Activated naive CD8-positive, alpha-beta T cell (primary cell): ENCODE results near the gene PCBP3.
"Not testable (repeated sequence)": the region's sequence is repeated elsewhere in the genome, so short reads cannot be mapped to it uniquely, and the experiment has no call there.

ENCODE experiments used
- H3K27ac Mint-ChIP-seq: one replicate; pipeline ENCODE4 v1.8.0; 2021; ENCODE audit warnings: mixed read lengths
- H3K27me3 Mint-ChIP-seq: one replicate; pipeline ENCODE4 v1.8.0; 2021; ENCODE audit warnings: mixed read lengths
- H3K36me3 Mint-ChIP-seq: one replicate; pipeline ENCODE4 v1.8.0; 2021; ENCODE audit warnings: mixed read lengths
- H3K4me1 Mint-ChIP-seq: one replicate; pipeline ENCODE4 v1.8.0; 2021; ENCODE audit warnings: low read depth, mixed read lengths
- H3K4me3 Mint-ChIP-seq: one replicate; pipeline ENCODE4 v1.8.0; 2021; ENCODE audit warnings: mild to moderate bottlenecking, mixed read lengths
- H3K9me3 Mint-ChIP-seq: one replicate; pipeline ENCODE4 v1.8.0; 2021; ENCODE audit warnings: low read depth, mixed read lengths

PCBP3 gene

DNA sequence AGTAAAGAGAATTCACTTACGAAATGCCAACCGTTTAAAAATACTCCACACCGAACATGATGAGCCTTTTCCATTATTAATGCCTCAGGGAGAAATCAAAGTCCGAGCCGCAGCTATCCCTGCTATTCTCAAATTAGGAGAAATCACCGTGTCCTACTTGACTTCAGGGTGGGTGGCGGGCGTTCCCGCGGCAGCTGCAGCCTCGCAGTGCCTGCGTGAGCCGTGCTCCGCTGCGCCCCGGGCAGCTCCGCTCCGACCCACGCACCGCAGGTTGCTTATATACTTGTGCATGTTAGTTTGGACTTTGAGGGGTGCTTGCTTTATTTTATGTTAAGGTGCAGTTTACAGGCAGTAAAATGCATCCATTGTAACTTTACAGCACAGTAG lies 35.6 kb upstream of the PCBP3 start:
- H3K9me3 Mint-ChIP-seq = peaks cover 11% of the 10 kb centered on the region
- H3K27me3 Mint-ChIP-seq = no peaks in the 10 kb centered on the region
- peaks cover 13% of the 10 kb centered on the region for H3K4me1 Mint-ChIP-seq
- H3K36me3 Mint-ChIP-seq = peaks cover 7% of the 10 kb centered on the region
- no peak overlapping the region for H3K27ac Mint-ChIP-seq
- H3K4me3 Mint-ChIP-seq = no peak overlapping the region

- not testable (repeated sequence) for H3K27ac Mint-ChIP-seq, H3K9me3 Mint-ChIP-seq, H3K36me3 Mint-ChIP-seq, H3K4me3 Mint-ChIP-seq, H3K27me3 Mint-ChIP-seq
- H3K4me1 Mint-ChIP-seq = peaks cover 17% of the 10 kb centered on the region
Measured at GRCh38 chr21:45608747-45609470, 34.6 kb upstream of the PCBP3 start.

DNA sequence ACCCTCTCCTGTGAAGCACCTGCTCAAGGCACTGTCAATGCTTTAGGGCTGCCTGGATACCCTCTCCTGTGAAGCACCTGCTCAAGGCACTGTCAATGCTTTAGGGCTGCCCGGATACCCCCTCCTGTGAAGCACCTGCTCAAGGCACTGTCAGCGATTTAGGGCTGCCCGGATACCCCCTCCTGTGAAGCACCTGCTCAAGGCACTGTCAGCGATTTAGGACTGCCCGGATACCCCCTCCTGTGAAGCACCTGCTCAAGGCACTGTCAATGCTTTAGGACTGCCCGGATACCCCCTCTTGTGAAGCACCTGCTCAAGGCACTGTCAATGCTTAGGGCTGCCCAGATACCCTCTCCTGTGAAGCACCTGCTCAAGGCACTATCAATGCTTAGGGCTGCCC lies 33.9 kb upstream of the PCBP3 start:
- not testable (repeated sequence) for H3K27ac Mint-ChIP-seq, H3K4me3 Mint-ChIP-seq, H3K36me3 Mint-ChIP-seq, H3K9me3 Mint-ChIP-seq, H3K27me3 Mint-ChIP-seq
- peaks cover 18% of the 10 kb centered on the region for H3K4me1 Mint-ChIP-seq

- H3K27me3 Mint-ChIP-seq = no peaks in the 10 kb centered on the region
- H3K9me3 Mint-ChIP-seq = no peaks in the 10 kb centered on the region
- H3K4me3 Mint-ChIP-seq = no peak overlapping the region
- H3K27ac Mint-ChIP-seq = no peak overlapping the region
- no peaks in the 10 kb centered on the region for H3K36me3 Mint-ChIP-seq
- peaks cover 35% of the 10 kb centered on the region for H3K4me1 Mint-ChIP-seq
Measured at GRCh38 chr21:45611296-45611695, 32.2 kb upstream of the PCBP3 start.

GRCh38 chr21:45611939-45612664 lies 31.4 kb upstream of the PCBP3 start:
- no peak overlapping the region for H3K27ac Mint-ChIP-seq
- no peaks in the 10 kb centered on the region for H3K27me3 Mint-ChIP-seq
- no peaks in the 10 kb centered on the region for H3K36me3 Mint-ChIP-seq
- no peaks in the 10 kb centered on the region for H3K9me3 Mint-ChIP-seq
- H3K4me1 Mint-ChIP-seq = peaks cover 39% of the 10 kb centered on the region
- no peak overlapping the region for H3K4me3 Mint-ChIP-seq

- H3K4me3 Mint-ChIP-seq, H3K27ac Mint-ChIP-seq, H3K27me3 Mint-ChIP-seq, H3K36me3 Mint-ChIP-seq, H3K9me3 Mint-ChIP-seq: not testable (repeated sequence)
- peaks cover 38% of the 10 kb centered on the region for H3K4me1 Mint-ChIP-seq
Measured at GRCh38 chr21:45612665-45613019, 30.9 kb upstream of the PCBP3 start.

DNA sequence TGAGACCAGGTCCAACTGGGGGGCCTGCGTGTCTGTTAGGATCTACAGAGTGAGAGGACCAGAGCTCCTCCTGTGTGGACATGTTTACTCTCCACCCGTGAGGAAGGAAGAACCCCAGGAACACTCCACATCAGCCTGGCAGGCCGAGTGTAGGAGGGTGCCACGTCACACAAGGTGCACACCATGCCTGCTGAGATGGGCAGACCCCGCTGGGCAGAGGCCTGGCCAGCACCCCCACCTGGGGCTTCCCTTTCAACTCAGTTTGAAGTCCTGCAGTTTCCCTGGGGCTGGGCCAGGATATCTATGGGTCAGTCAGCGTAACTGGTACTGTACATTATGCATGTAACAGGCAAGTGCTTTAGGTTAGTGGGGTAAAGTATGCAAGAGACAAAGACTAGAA lies 30.1 kb upstream of the PCBP3 start:
- Mint-ChIP-seq H3K9me3 (no peaks in the 10 kb centered on the region), H3K4me1 (peaks cover 36% of the 10 kb centered on the region), H3K27me3 (no peaks in the 10 kb centered on the region), H3K4me3 (peak overlapping the region; percentile 14), H3K27ac (no peak overlapping the region), H3K36me3 (no peaks in the 10 kb centered on the region)

DNA sequence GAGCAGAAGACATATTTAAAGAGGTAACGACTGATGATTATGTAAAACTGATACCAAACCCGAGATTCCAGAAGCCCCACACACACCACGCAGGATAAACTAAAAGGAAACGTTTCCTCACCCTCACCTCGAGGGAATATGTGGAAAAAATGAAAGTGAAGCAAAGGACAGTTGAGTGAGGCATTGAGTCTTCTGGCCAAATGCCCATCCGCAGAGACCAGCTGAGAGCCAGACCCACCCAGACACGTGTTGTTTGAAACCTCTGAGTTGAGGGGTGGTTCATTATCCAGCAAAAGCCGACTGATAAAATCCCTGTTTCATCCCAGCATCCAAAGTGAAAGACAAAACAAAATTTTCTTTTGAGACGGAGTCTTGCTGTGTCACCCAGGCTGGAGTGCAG lies 29.6 kb upstream of the PCBP3 start:
- peak overlapping the region; percentile 14 for H3K4me3 Mint-ChIP-seq
- H3K4me1 Mint-ChIP-seq = peaks cover 31% of the 10 kb centered on the region
- H3K27ac Mint-ChIP-seq = no peak overlapping the region
- no peaks in the 10 kb centered on the region for H3K36me3 Mint-ChIP-seq
- no peaks in the 10 kb centered on the region for H3K27me3 Mint-ChIP-seq
- no peaks in the 10 kb centered on the region for H3K9me3 Mint-ChIP-seq

GRCh38 chr21:45615145-45615711 lies 28.3 kb upstream of the PCBP3 start:
- Mint-ChIP-seq H3K27ac (peak overlapping the region; percentile 74), H3K9me3 (no peaks in the 10 kb centered on the region), H3K4me1 (peaks cover 31% of the 10 kb centered on the region), H3K36me3 (no peaks in the 10 kb centered on the region), H3K27me3 (no peaks in the 10 kb centered on the region), H3K4me3 (peak overlapping the region; percentile 90)

- Mint-ChIP-seq H3K4me3 (no peak overlapping the region), H3K36me3 (no peaks in the 10 kb centered on the region), H3K9me3 (no peaks in the 10 kb centered on the region), H3K4me1 (peaks cover 33% of the 10 kb centered on the region), H3K27me3 (no peaks in the 10 kb centered on the region), H3K27ac (no peak overlapping the region)
Measured at GRCh38 chr21:45617021-45617921, 26.3 kb upstream of the PCBP3 start.

GRCh38 chr21:45618287-45618686 lies 25.2 kb upstream of the PCBP3 start:
- H3K4me1 Mint-ChIP-seq = peaks cover 36% of the 10 kb centered on the region
- no peak overlapping the region for H3K27ac Mint-ChIP-seq
- H3K4me3 Mint-ChIP-seq = no peak overlapping the region

DNA sequence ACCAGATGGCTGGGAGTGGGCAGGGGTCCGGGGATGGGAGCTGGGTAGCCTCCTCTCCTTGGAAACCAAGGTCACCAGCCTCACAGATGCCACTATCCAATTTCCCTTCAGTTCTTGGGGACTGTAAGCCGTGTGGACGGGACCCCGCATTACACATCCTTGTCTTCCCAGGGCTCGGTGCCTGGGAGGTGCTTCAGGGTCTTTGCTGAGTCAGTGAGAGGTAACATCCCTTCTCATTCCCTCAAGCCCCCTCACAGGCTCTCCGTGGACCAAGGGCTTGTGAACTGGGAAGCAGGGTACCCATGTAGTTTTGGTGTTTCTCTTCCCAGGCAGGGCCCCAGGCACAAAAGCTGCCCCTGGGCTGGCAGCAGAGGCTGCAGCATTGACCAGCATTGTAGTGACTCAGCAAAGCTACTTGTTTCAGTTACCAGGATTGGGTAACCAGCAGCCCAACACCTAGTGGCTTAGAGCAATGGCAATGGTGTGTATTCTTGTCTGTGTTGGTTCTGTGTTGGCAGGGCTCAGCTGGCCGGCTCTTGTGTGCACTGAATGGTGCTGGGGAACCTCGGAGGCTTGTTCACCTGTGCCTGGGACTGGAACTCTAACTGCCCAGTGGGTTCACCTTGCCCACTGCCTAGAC lies 24.6 kb upstream of the PCBP3 start:
- Mint-ChIP-seq H3K4me1 (peaks cover 31% of the 10 kb centered on the region), H3K27me3 (no peaks in the 10 kb centered on the region), H3K9me3 (no peaks in the 10 kb centered on the region), H3K27ac (no peak overlapping the region), H3K36me3 (no peaks in the 10 kb centered on the region), H3K4me3 (no peak overlapping the region)

More at GRCh38 chr21:45618287-45618686, 25.2 kb upstream of the PCBP3 start:
- Mint-ChIP-seq H3K27me3 (no peaks in the 10 kb centered on the region), H3K9me3 (no peaks in the 10 kb centered on the region), H3K36me3 (no peaks in the 10 kb centered on the region)

DNA sequence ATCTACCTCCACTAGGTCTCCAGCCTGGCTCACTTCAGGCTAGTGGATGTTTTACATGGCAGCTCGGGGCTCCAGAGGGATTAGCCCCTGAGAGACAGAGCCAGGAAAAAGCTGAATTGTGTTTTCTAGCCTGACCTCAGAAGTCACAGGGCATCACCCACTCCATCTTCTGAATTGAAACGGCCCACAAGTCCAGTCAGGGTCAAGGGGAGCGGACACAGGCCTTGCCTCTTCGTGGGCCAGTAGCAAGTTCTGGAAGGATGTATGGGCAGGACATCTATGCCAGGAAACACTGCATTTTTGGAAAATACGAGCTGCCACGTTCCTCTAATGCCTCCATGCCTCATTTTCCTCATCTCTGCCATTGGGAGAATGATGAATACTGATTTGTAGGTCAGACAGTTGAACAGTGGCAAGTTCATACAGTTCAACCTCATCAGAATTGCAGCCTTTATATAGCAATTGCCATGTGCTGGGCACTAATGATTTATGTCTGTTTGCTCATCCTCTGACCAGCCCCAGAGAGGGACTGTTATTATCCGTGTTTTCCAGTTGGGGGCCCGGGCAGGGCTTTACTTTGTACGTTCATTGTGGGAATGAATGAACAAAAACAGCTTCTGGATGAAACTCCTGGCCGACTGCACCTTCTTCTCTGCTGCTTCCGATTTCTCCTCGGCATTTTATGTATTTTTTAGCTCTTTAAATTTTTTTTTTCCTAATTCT lies 23.2 kb upstream of the PCBP3 start:
- Mint-ChIP-seq H3K4me1 (peaks cover 24% of the 10 kb centered on the region), H3K9me3 (no peaks in the 10 kb centered on the region), H3K36me3 (no peaks in the 10 kb centered on the region), H3K27me3 (no peaks in the 10 kb centered on the region), H3K27ac (no peak overlapping the region), H3K4me3 (no peak overlapping the region)
